Nucleus accumbens (tissue), 56 donors: ENCODE measurements around the gene HIVEP3.

Experiments used
- DNase-seq, 56 donors: peaks; one replicate each; lab custom pipeline; 2025; lab: John Stamatoyannopoulos, UW

HIVEP3 gene

GRCh38 chr1:41475346-41475745 is 443.4 kb downstream of the HIVEP3 start:
- no peak for DNase-seq

DNA sequence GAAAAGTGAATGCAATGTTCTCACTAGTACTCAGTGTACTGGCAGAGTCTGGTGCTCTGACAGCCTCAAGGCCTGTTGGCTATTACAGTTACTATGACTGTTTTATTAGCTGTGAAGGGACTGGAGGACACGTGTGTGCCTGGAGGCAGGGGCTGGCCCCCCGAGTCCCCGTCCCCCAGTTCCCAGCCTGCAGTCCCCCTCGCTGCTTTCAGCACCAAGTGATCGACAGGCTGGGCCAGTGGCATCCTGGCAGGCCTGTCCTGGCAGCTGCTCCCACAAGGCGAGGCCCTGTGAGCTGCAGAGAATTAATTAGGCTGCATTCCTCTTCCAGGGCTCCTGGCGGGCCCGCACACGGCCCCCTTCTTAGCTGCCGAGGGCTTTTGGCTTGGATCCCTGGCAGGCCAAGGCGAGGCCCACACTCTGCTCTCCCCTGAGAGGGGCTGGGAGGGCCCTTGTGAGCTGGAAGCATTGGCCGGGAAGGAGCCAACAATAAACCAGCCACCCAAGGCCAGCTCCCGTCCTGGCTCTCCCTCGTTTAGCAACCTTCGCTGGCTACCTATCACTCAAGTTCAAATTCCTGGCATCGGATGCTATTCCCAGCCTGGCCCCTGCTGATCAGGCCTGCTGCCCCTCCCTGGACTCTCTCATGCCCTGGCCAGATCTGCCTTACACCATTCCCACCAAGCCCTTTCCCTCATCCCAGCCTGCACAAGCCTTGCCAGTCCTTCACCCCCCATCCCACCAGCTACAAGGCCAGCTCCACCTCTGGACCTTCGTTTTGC is 444.0 kb downstream of the HIVEP3 start:
- peak in 49 of 56 donors; percentile 19 to 83 (median 48) for DNase-seq

DNA sequence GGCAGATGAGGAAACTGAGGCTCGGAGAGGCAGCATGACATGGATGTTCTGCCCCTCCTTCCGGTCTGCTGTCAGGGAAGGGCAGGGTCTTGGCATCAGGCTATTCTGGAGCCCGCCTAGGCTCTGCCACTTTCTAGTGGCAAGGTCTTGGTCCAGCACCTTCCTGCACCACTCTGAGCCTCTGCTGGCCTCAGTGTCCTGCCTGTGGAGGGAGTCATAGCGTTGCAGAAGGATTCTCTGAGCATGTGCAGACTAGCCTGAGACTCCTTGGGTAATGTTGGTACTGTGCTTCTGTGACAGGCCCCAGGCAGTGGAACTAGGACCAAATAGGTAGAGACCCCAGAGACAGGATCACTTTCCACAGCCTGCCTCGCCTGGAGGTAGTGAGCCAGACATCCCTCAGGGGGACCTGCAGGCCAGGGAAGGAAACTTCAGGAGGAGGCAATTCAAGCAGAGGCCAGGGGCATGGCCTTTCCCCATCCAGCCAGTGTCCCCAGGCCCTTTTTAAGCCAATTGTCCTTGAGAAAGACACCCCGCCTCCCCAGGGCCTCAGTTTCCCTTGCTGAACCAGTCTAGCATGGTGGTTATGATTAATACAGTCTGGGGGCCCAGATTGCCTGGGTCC is 444.9 kb downstream of the HIVEP3 start:
- DNase-seq = no peak

DNA sequence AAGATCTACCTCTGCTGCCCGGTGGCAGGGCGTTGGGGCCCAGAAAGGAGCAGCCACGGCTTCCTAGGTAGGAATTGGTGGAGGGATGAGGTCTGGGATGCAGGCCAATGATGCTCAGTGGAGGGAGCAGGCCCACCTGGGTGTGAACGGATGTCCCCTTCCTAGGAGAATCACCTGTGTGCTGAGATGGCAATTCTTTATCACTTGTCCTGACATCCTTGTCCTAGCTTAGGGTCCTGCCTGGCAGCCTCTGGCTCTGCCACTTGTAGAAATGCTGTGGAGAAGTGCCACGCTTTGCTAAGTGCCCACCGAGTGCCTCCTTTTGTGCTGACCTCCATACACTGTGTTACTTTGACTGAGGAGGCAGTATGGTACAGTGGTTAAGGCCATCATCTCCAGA is 447.1 kb downstream of the HIVEP3 start:
- no peak for DNase-seq

DNA sequence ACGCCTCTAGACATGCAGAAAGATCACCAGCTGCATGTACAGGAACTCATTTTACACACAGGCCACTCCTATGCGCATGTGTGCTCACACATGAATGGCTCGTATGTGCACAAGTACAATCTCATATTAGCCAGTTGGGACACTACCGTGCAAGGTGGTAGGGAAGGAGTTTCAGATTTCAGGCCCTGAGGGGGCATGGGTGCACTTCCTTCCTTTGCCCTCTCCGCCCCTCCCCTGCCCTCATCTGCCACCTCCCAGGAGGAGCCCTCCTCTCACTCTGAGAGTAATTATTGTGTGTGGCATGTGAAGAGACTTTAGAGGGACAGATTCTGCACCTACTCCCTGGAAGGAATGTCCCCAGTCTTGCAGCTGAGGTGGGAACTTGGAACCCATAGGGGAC is 449.0 kb downstream of the HIVEP3 start:
- no peak for DNase-seq

- DNase-seq = no peak
Measured at GRCh38 chr1:41468122-41468762, 450.5 kb downstream of the HIVEP3 start.

DNA sequence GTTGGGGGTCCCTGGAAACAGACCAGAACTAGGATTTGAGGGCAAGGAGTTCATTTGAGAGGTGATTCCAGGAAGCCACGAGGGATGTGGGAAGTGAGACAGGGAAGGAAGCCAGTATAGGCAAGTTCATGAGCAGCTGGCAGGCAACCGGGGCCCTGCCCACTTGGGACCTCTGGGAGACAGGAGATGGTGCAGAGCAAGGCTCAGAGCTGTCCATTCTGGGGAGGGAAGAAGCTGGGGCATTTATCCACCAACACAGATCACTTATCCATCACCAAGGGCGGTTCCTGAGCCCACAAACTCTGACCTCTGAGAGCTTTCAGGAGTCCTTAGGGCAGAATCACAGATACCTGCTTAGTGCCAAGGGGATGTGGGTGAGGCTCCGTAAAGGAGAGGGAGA is 451.0 kb downstream of the HIVEP3 start:
- no peak for DNase-seq

GRCh38 chr1:41466146-41466545 is 452.6 kb downstream of the HIVEP3 start:
- DNase-seq = no peak

GRCh38 chr1:41465741-41466140 is 453.0 kb downstream of the HIVEP3 start:
- no peak for DNase-seq

DNA sequence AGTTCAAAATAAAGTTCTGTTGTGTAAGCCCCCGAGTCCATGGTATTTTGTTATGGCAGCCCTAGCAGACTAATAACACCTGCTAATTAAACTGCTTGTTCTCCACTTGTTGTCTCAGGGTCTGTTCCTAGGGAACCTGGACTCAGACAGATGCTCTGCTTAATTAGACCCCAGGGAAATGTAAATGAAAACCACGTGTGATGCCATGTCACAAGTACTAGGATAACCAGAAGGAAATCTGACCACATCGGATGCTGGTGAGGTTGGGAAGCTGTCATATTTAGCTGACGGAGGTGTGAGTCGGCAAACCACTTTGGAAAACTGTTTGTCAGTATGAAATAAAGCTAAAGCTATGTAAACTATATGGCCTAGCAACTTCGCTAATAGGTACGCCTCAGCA is 453.8 kb downstream of the HIVEP3 start:
- no peak for DNase-seq

DNA sequence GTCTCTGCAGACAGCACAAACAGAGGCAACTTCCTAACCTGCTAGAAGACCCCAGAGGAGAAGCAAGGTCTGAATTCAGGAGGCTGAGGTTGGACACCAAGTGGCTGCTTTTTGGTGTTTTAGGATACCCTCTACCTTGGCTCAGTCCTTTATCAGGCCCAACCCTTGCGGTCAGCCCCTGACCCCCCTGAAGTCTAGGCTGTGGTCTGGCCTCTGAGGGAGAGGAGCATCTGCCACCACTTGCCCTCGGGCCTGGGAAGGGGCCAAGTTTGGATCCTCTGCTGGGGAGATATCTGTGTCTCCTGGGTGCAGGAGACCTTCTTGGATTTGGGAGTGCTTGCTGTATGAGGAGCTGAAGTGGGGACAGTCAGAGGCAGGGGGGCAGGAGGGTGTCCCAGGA is 455.2 kb downstream of the HIVEP3 start:
- DNase-seq = no peak

GRCh38 chr1:41462680-41463004 is 456.1 kb downstream of the HIVEP3 start:
- no peak for DNase-seq

- no peak for DNase-seq
Measured at GRCh38 chr1:41461790-41462679, 456.7 kb downstream of the HIVEP3 start.

DNA sequence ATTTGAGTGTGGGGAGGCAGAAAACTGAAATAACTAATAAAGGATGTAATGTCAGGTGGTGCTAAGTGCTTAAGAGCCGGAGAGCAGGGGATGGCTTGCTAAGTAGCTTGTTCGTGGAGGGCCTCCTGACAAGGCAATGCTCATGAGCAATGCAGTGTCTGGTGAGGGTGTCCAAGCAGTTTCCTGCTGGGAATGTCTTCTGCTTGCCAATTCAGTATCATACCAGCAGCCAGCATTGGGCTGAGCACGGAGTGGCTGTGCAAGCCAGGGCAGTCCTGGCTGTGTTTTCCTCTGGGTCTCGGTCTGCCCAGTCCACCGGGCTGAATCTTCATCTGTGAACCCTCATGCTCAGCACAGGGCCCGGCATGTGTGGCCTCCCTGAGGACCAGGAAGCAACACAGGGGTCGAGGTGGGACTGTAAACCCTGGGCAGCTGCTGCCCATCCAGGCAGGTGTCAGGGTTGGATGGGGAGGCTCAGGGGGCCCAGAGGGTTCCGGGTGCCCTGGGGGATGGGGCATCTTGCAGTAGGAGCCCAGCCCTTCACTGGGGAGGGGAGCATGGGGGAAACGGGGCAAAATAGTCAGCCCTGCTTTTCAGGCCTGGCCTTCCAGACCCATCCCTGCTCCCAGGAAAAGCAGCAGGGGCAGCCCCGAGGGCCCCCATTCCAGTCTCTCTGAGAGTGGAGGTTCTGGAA is 461.7 kb downstream of the HIVEP3 start:
- DNase-seq = peak in 1 of 56 donors; percentile 8
